Measurements from ENCODE around the gene NCAPG. TPM values are rescaled to one million over a fixed set of nuclear protein-coding genes. Genes with fewer than 3 reads are reported as not detected.

The NCAPG gene
- 27.1 and 30.4 TPM in 2 replicates for total RNA-seq

GRCh38 chr4:17810260-17811077, at the start of gene NCAPG, which contains the start of gene DCAF16:
NCAPG (plus strand) TSS chr4:17810979; CDS start chr4:17811078, 99 bp downstream.
DCAF16 (minus strand) TSS chr4:17810757; CDS start chr4:17804141, 6,616 bp downstream.

GRCh38 chr4:17781300-17782287, 29.2 kb upstream of the NCAPG start, which contains the start of gene FAM184B:
FAM184B (minus strand) TSS chr4:17781621; CDS start chr4:17781299, 322 bp downstream.

Other genes with a start within 250 kb of the NCAPG start
- gene LAP3, start 233.8 kb upstream of the NCAPG start, total RNA-seq: 48.7 and 61.5 TPM in 2 replicates
- 4.5 and 5.6 TPM in 2 replicates for gene MED28, start 196.3 kb upstream of the NCAPG start, total RNA-seq
- not detected in 2 replicates for gene FAM184B, start 29.4 kb upstream of the NCAPG start, total RNA-seq
- gene DCAF16, start 222 bp upstream of the NCAPG start, total RNA-seq: 12.4 and 12.5 TPM in 2 replicates
- gene LCORL, start 210.8 kb downstream of the NCAPG start, total RNA-seq: 9.6 and 13.3 TPM in 2 replicates

All from airway epithelial cell (primary cell).